Measurements from ENCODE around the gene UGT2B11. TPM values are rescaled to one million over a fixed set of nuclear protein-coding genes. Genes with fewer than 3 reads are reported as not detected.
"Not testable (repeated sequence)": the region's sequence is repeated elsewhere in the genome, so short reads cannot be mapped to it uniquely, and the experiment has no call there.

Gene UGT2B11
- polyA plus RNA-seq, 1 donor = not detected

DNA sequence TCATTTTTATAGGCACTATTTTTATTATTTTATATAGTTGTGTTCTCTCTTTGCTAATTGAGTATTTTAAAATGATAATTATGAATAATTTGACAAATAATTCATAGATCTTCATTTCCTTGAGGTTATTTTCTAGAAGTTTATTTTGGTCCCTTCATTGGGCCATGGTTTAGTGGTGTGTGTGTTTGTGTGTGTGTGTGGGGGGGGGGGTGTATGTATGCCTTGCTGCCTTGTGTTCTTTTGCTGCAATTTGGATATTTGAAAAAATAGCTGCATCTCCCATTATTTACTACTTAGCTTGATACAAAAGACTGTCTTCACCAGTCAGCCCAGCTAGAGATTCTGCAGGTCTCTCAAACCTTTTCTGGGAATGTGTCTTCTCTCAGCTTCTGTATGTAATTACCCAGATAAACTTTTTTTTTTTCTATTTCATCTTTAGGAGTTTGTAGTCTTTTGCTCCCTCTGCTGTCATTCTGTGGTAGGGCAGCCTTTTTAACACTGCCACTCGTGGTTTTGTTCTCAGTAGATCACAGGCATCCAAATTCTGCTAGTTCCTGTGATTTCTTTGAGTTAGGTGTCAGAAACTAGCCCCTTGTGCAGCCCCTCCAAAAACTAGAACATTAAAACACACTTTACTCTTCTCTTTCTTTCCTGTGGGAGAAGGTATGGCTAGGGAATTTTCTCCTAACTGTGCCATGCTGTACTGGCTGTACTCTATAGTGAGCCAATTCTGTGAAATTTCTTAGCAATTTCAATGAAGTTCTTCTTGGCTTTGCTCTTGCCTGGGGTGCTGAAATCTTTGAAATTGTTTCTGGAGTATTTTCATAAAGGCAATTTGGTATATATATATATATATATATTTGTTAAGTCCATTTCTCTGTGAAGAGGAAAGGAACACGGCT, 44.1 kb downstream of the UGT2B11 start:
- not testable (repeated sequence) for DNase-seq (ENCODE audit: low read depth)

DNA sequence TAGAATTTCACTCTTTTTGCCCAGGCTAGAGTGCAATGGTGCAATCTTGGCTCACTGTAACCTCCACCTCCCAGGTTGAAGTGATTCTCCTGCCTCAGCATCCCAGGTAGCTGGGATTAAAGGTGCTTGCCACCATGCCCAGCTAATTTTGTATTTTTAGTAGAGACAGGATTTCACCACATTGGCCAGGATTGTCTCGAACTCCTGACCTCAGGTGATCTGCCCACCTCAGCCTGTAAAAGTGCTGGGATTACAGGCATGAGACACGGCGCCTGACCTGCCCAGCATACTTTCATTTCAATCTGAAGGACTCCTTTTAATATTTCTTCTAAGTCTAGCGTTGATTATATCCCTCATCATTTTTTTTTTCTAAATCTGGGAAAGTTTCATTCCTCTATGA, 45.4 kb downstream of the UGT2B11 start:
- not testable (repeated sequence) for DNase-seq (ENCODE audit: low read depth)

DNA sequence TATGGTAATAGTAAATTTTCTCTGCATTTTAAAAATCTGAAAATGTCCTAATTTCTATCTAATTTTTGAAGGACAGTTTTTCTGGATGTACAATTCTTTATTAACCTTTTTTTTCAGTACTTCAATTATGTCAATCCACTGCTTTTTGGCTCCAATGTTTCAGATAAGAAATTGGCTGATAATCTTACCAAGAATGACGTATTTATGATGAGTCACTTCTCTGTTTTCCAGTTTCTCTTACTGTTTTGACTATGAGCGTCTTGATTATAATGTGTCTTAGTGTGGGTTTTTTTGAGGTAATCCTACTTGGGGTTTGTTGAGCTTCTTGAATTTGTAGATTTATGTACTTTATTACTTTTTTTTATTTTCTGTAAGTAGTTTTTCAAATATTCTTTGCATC, 47.2 kb downstream of the UGT2B11 start:
- DNase-seq (ENCODE audit: low read depth) = no peak

DNA sequence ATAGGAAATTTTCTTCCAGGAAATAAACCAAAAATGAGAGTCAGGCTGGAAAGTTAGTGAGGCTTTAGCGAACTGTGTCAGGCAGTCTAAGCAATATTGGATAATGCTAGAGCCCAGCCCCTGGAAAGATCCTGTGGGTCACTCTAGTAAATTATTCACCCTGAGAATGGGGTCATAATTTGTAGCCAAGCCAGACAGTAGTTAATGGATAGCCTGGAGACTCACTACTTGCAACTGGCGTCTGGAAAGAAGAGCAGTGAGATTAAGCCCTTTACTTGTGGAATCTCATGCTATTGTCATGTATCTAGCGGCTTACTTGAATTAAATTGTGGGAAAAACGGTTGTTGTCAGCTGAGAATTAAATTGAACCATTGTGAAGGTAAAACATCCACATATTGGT, 48.2 kb downstream of the UGT2B11 start:
- not testable (repeated sequence) for DNase-seq (ENCODE audit: low read depth)

DNA sequence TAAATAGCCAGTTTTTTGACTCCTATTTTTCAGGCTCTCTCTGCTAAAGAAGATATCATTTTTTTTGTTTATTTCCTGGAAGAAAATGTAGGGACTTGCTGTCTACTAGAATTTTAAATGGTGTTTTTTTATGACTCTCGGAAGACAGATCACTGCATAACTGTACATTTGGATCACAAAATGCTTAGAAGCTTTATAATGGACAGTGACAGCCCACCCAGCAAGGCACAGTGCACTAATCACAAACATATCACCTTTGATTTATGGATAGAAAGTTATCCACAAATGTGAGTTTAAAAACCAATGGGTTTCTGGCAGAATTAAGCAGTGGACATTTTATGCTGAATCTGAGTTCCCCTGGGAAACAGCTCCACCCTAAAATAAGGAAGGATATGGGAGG, 48.8 kb downstream of the UGT2B11 start:
- not testable (repeated sequence) for DNase-seq (ENCODE audit: low read depth)

DNA sequence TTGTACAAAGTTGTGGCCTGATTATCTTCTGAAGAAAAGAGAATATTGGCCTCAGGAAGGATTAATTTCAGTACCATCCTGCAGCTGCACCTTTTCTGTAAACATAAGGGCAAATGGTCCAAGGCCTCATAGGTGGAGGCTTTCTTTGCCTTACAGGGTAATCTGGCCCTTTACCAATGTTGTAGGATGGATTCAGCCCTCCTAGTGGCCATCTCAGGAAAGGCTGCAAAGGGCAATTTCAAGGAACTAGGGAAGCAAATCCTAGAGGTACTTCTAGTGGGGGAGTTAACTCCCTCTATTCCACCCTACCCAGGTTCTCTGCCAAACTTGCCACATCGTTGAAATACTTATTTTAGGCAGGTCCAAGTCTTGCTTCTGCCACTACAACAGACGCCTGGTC, 57.6 kb downstream of the UGT2B11 start:
- no peak for DNase-seq (ENCODE audit: low read depth)

DNA sequence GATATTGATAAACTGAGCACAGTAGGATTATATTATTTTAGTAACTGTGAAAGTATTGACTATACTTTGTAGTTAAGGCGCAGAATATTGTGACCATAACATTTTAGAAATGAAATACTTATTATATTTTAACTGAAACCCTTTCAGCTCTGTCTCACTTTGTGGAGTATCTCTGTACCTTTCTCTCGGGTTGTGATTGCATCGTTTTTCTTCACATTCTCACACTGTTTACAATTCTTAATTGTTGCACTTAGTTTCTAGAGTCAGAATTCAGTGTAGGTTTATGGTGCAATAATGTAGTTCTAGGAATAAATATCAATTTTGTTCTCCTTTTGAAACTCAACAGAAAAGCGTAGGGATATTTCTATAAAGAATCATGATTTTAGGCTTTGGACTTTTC, 60.5 kb downstream of the UGT2B11 start:
- no peak for DNase-seq (ENCODE audit: low read depth)

Other genes with a start within 250 kb of the UGT2B11 start
- 0.19 TPM for gene UGT2B7, start 118.3 kb downstream of the UGT2B11 start, polyA plus RNA-seq (ENCODE audit: insufficient read length)
- not detected for gene UGT2B28, start 65.7 kb upstream of the UGT2B11 start, polyA plus RNA-seq (ENCODE audit: insufficient read length)

All from forelimb muscle (tissue), 1 donor.